AG20443 (cell line): ENCODE measurements around the gene RASSF4.

Experiments used
- DNase-seq: peaks from one replicate; pipeline ENCODE4 v3.0.0; 2012; ENCODE audit warnings: low spot score, mixed read lengths

The RASSF4 gene

GRCh38 chr10:44962870-44963738 is 3.5 kb downstream of the RASSF4 start:
- DNase-seq, result no peak

GRCh38 chr10:44963772-44964633 is 4.4 kb downstream of the RASSF4 start:
- no peak for DNase-seq

GRCh38 chr10:44965104-44965503 is 5.5 kb downstream of the RASSF4 start:
- DNase-seq, result no peak

- no peak for DNase-seq
Observed at GRCh38 chr10:44965651-44966097, 6.1 kb downstream of the RASSF4 start.

GRCh38 chr10:44966129-44966815 is 6.7 kb downstream of the RASSF4 start:
- no peak for DNase-seq

- no peak for DNase-seq
Observed at GRCh38 chr10:44966816-44967509, 7.4 kb downstream of the RASSF4 start.

GRCh38 chr10:44967616-44968015 is 8.0 kb downstream of the RASSF4 start:
- DNase-seq, result no peak

- DNase-seq, result peak; percentile 53
Observed at GRCh38 chr10:44968091-44968490, 8.5 kb downstream of the RASSF4 start.

- DNase-seq, result no peak
Observed at GRCh38 chr10:44968500-44969400, 9.1 kb downstream of the RASSF4 start.

GRCh38 chr10:44969854-44970253 is 10.3 kb downstream of the RASSF4 start:
- no peak for DNase-seq

GRCh38 chr10:44970812-44971395 is 11.3 kb downstream of the RASSF4 start:
- no peak for DNase-seq

GRCh38 chr10:44971434-44971833 is 11.8 kb downstream of the RASSF4 start:
- no peak for DNase-seq

- DNase-seq, result no peak
Observed at GRCh38 chr10:44971935-44972757, 12.5 kb downstream of the RASSF4 start.

GRCh38 chr10:44972874-44973306 is 13.3 kb downstream of the RASSF4 start:
- DNase-seq, result no peak

- DNase-seq, result no peak
Observed at GRCh38 chr10:44973323-44974081, 13.9 kb downstream of the RASSF4 start.

- DNase-seq, result no peak
Observed at GRCh38 chr10:44974082-44974627, 14.6 kb downstream of the RASSF4 start.

- peak; percentile 91 for DNase-seq
Observed at GRCh38 chr10:44974628-44975430, 15.2 kb downstream of the RASSF4 start.
